ENCODE measurements around the gene ARL5B.
A peak's percentile ranks its signal among the peaks of the same experiment; 100 is the strongest.

ARL5B gene

GRCh38 chr10:18656724-18657123 is 2.5 kb upstream of the ARL5B start:
- H3K4me1 ChIP-seq (ENCODE audit: control insufficient read depth in 1 of 2, insufficient read depth in 2 of 2, low read length in 2 of 2), result peaks cover 10 to 18% of the 10 kb centered on the region in 2 donors
- no peak overlapping the region for H3K9ac ChIP-seq (ENCODE audit: low read depth in 1 of 2, low read length in 2 of 2)
- no peaks in the 10 kb centered on the region for H3K9me3 ChIP-seq (ENCODE audit: control insufficient read depth in 1 of 2, low read length in 2 of 2)
- H3K4me3 ChIP-seq (ENCODE audit: low read depth in 1 of 2, low read length in 2 of 2), result no peak overlapping the region
- H3K27me3 ChIP-seq (ENCODE audit: control insufficient read depth in 1 of 2, insufficient read depth in 2 of 2, low read length in 2 of 2), result no peaks in the 10 kb centered on the region
- no peaks in the 10 kb centered on the region for H3K36me3 ChIP-seq (ENCODE audit: control insufficient read depth in 1 of 2, insufficient read depth in 2 of 2, low read length in 2 of 2)
- H3K27ac ChIP-seq (ENCODE audit: low read depth, low read length), result no peak overlapping the region

GRCh38 chr10:18658271-18659124 is 733 bp upstream of the ARL5B start:
- Histone ChIP-seq H3K4me3 (ENCODE audit: low read depth in 1 of 2, low read length in 2 of 2) (peak overlapping the region; percentile 93 to 98), H3K27ac (ENCODE audit: low read depth, low read length) (peak overlapping the region; percentile 94), H3K36me3 (ENCODE audit: control insufficient read depth in 1 of 2, insufficient read depth in 2 of 2, low read length in 2 of 2) (no peaks in the 10 kb centered on the region), H3K4me1 (ENCODE audit: control insufficient read depth in 1 of 2, insufficient read depth in 2 of 2, low read length in 2 of 2) (peaks cover 16 to 18% of the 10 kb centered on the region in 2 donors), H3K27me3 (ENCODE audit: control insufficient read depth in 1 of 2, insufficient read depth in 2 of 2, low read length in 2 of 2) (no peaks in the 10 kb centered on the region), H3K9me3 (ENCODE audit: control insufficient read depth in 1 of 2, low read length in 2 of 2) (no peaks in the 10 kb centered on the region), H3K9ac (ENCODE audit: low read depth in 1 of 2, low read length in 2 of 2) (peak overlapping the region; percentile 88 to 97)

GRCh38 chr10:18659819-18660535 is 746 bp downstream of the ARL5B start:
- Histone ChIP-seq H3K27ac (ENCODE audit: low read depth, low read length) (peak overlapping the region; percentile 94), H3K27me3 (ENCODE audit: control insufficient read depth in 1 of 2, insufficient read depth in 2 of 2, low read length in 2 of 2) (no peaks in the 10 kb centered on the region), H3K9me3 (ENCODE audit: control insufficient read depth in 1 of 2, low read length in 2 of 2) (no peaks in the 10 kb centered on the region), H3K36me3 (ENCODE audit: control insufficient read depth in 1 of 2, insufficient read depth in 2 of 2, low read length in 2 of 2) (no peaks in the 10 kb centered on the region), H3K4me3 (ENCODE audit: low read depth in 1 of 2, low read length in 2 of 2) (peak overlapping the region; percentile 93 to 98), H3K4me1 (ENCODE audit: control insufficient read depth in 1 of 2, insufficient read depth in 2 of 2, low read length in 2 of 2) (peaks cover 19 to 20% of the 10 kb centered on the region in 2 donors), H3K9ac (ENCODE audit: low read depth in 1 of 2, low read length in 2 of 2) (peak overlapping the region; percentile 95 to 97)

- peak overlapping the region; percentile 93 to 98 for H3K4me3 ChIP-seq (ENCODE audit: low read depth in 1 of 2, low read length in 2 of 2)
- H3K36me3 ChIP-seq (ENCODE audit: control insufficient read depth in 1 of 2, insufficient read depth in 2 of 2, low read length in 2 of 2), result no peaks in the 10 kb centered on the region
- no peak overlapping the region for H3K9ac ChIP-seq (ENCODE audit: low read depth in 1 of 2, low read length in 2 of 2)
- H3K27ac ChIP-seq (ENCODE audit: low read depth, low read length), result no peak overlapping the region
- no peaks in the 10 kb centered on the region for H3K9me3 ChIP-seq (ENCODE audit: control insufficient read depth in 1 of 2, low read length in 2 of 2)
- peaks cover 19 to 21% of the 10 kb centered on the region in 2 donors for H3K4me1 ChIP-seq (ENCODE audit: control insufficient read depth in 1 of 2, insufficient read depth in 2 of 2, low read length in 2 of 2)
- no peaks in the 10 kb centered on the region for H3K27me3 ChIP-seq (ENCODE audit: control insufficient read depth in 1 of 2, insufficient read depth in 2 of 2, low read length in 2 of 2)
Measured at GRCh38 chr10:18660816-18661431, 1.7 kb downstream of the ARL5B start.

GRCh38 chr10:18664841-18665478 is 5.7 kb downstream of the ARL5B start:
- Histone ChIP-seq H3K27me3 (ENCODE audit: control insufficient read depth in 1 of 2, insufficient read depth in 2 of 2, low read length in 2 of 2) (no peaks in the 10 kb centered on the region), H3K36me3 (ENCODE audit: control insufficient read depth in 1 of 2, insufficient read depth in 2 of 2, low read length in 2 of 2) (peaks cover 0 to 9% of the 10 kb centered on the region in 2 donors), H3K9me3 (ENCODE audit: control insufficient read depth in 1 of 2, low read length in 2 of 2) (no peaks in the 10 kb centered on the region), H3K4me1 (ENCODE audit: control insufficient read depth in 1 of 2, insufficient read depth in 2 of 2, low read length in 2 of 2) (peaks cover 14 to 23% of the 10 kb centered on the region in 2 donors), H3K27ac (ENCODE audit: low read depth, low read length) (no peak overlapping the region), H3K4me3 (ENCODE audit: low read depth in 1 of 2, low read length in 2 of 2) (no peak overlapping the region), H3K9ac (ENCODE audit: low read depth in 1 of 2, low read length in 2 of 2) (no peak overlapping the region)

GRCh38 chr10:18665815-18666558 is 6.8 kb downstream of the ARL5B start:
- Histone ChIP-seq H3K4me1 (ENCODE audit: control insufficient read depth in 1 of 2, insufficient read depth in 2 of 2, low read length in 2 of 2) (peaks cover 11 to 21% of the 10 kb centered on the region in 2 donors), H3K27me3 (ENCODE audit: control insufficient read depth in 1 of 2, insufficient read depth in 2 of 2, low read length in 2 of 2) (no peaks in the 10 kb centered on the region), H3K36me3 (ENCODE audit: control insufficient read depth in 1 of 2, insufficient read depth in 2 of 2, low read length in 2 of 2) (peaks cover 3 to 19% of the 10 kb centered on the region in 2 donors), H3K27ac (ENCODE audit: low read depth, low read length) (no peak overlapping the region), H3K9me3 (ENCODE audit: control insufficient read depth in 1 of 2, low read length in 2 of 2) (no peaks in the 10 kb centered on the region), H3K4me3 (ENCODE audit: low read depth in 1 of 2, low read length in 2 of 2) (no peak overlapping the region), H3K9ac (ENCODE audit: low read depth in 1 of 2, low read length in 2 of 2) (no peak overlapping the region)

- Histone ChIP-seq H3K27ac (ENCODE audit: low read depth, low read length) (no peak overlapping the region), H3K4me3 (ENCODE audit: low read depth in 1 of 2, low read length in 2 of 2) (no peak overlapping the region), H3K9ac (ENCODE audit: low read depth in 1 of 2, low read length in 2 of 2) (no peak overlapping the region), H3K4me1 (ENCODE audit: control insufficient read depth in 1 of 2, insufficient read depth in 2 of 2, low read length in 2 of 2) (peaks cover 7 to 12% of the 10 kb centered on the region in 2 donors), H3K9me3 (ENCODE audit: control insufficient read depth in 1 of 2, low read length in 2 of 2) (no peaks in the 10 kb centered on the region), H3K27me3 (ENCODE audit: control insufficient read depth in 1 of 2, insufficient read depth in 2 of 2, low read length in 2 of 2) (no peaks in the 10 kb centered on the region), H3K36me3 (ENCODE audit: control insufficient read depth in 1 of 2, insufficient read depth in 2 of 2, low read length in 2 of 2) (peaks cover 3 to 27% of the 10 kb centered on the region in 2 donors)
Measured at GRCh38 chr10:18666810-18667209, 7.6 kb downstream of the ARL5B start.

- H3K27ac ChIP-seq (ENCODE audit: low read depth, low read length), result no peak overlapping the region
- H3K27me3 ChIP-seq (ENCODE audit: control insufficient read depth in 1 of 2, insufficient read depth in 2 of 2, low read length in 2 of 2), result no peaks in the 10 kb centered on the region
- peaks cover 4 to 7% of the 10 kb centered on the region in 2 donors for H3K4me1 ChIP-seq (ENCODE audit: control insufficient read depth in 1 of 2, insufficient read depth in 2 of 2, low read length in 2 of 2)
- no peak overlapping the region for H3K9ac ChIP-seq (ENCODE audit: low read depth in 1 of 2, low read length in 2 of 2)
- no peaks in the 10 kb centered on the region for H3K9me3 ChIP-seq (ENCODE audit: control insufficient read depth in 1 of 2, low read length in 2 of 2)
- no peak overlapping the region for H3K4me3 ChIP-seq (ENCODE audit: low read depth in 1 of 2, low read length in 2 of 2)
- H3K36me3 ChIP-seq (ENCODE audit: control insufficient read depth in 1 of 2, insufficient read depth in 2 of 2, low read length in 2 of 2), result peaks cover 3 to 33% of the 10 kb centered on the region in 2 donors
Measured at GRCh38 chr10:18668026-18668425, 8.8 kb downstream of the ARL5B start.

- Histone ChIP-seq H3K27ac (ENCODE audit: low read depth, low read length) (no peak overlapping the region), H3K27me3 (ENCODE audit: control insufficient read depth in 1 of 2, insufficient read depth in 2 of 2, low read length in 2 of 2) (no peaks in the 10 kb centered on the region), H3K4me1 (ENCODE audit: control insufficient read depth in 1 of 2, insufficient read depth in 2 of 2, low read length in 2 of 2) (no peaks in the 10 kb centered on the region), H3K36me3 (ENCODE audit: control insufficient read depth in 1 of 2, insufficient read depth in 2 of 2, low read length in 2 of 2) (peaks cover 17 to 50% of the 10 kb centered on the region in 2 donors), H3K9ac (ENCODE audit: low read depth in 1 of 2, low read length in 2 of 2) (no peak overlapping the region), H3K4me3 (ENCODE audit: low read depth in 1 of 2, low read length in 2 of 2) (no peak overlapping the region), H3K9me3 (ENCODE audit: control insufficient read depth in 1 of 2, low read length in 2 of 2) (no peaks in the 10 kb centered on the region)
Measured at GRCh38 chr10:18675086-18675801, 16.0 kb downstream of the ARL5B start.
